ENCODE results near the gene LZTR1. TPM values are rescaled to one million over a fixed set of nuclear protein-coding genes. Genes with fewer than 3 reads are reported as not detected.
A peak's percentile ranks its signal among the peaks of the same experiment; 100 is the strongest.

The LZTR1 gene
- total RNA-seq, 1 experiment from 2014 or later: 40.2 TPM

GRCh38 chr22:20946080-20946986, 35.8 kb upstream of the LZTR1 start:
- ChIA-PET POLR2A (no interaction called here), CTCF (interaction anchor here (0.7 kb wide), 1 partner anchor 677 kb away, joined by 3 read pairs; no protein-coding TSS in a partner anchor)
- no peak overlapping the region for H3K4me3 ChIP-seq (ENCODE audit: low read depth in 2 of 2, low read length in 2 of 2)
- in situ Hi-C loops (cut with HindIII; ENCODE audit: low pct_unique_long_range_greater_than_20kb, low sequenced_read_pairs) (no loop called here), intact Hi-C loops (cut with micrococcal nuclease; ENCODE audit: unreplicated experiment) (loop anchor here (10.0 kb wide), 1 partner anchor 62 kb away; no protein-coding TSS in a partner anchor)
- no peaks in the 10 kb centered on the region for H3K27me3 ChIP-seq (ENCODE audit: control insufficient read depth, insufficient read depth, low read length)
- no peaks in the 10 kb centered on the region; the same call in 1 of the 2 replicates for H3K36me3 ChIP-seq (ENCODE audit: control insufficient read depth, insufficient read depth, low read length)
- TF ChIP-seq REST (IDR thresholded peaks at IDR 0.05; ENCODE audit: insufficient read depth in 1 of 2, low read depth in 2 of 2, low read length in 1 of 2) (no peak), CTCF (IDR thresholded peaks at IDR 0.05) (no peak), SIN3A (IDR thresholded peaks at IDR 0.05; ENCODE audit: borderline replicate concordance, insufficient read depth, low read depth, low read length) (no peak), POLR2AphosphoS5 (IDR thresholded peaks at IDR 0.05; ENCODE audit: low read depth, low read length) (no peak), TCF7L2 (IDR thresholded peaks at IDR 0.05; ENCODE audit: low read depth, low read length) (no peak)
- peaks cover 19% of the 10 kb centered on the region for H3K4me1 ChIP-seq (ENCODE audit: control insufficient read depth, insufficient read depth, low read length)
- H3K9me3 ChIP-seq (ENCODE audit: control insufficient read depth, insufficient read depth, low read depth, low read length): no peaks in the 10 kb centered on the region
- no TSS peak for BruUV-seq (replicated peaks)
- DNase-seq (ENCODE audit: low read depth, low spot score) (no peak), ATAC-seq (peak; percentile 66)
- no peak overlapping the region for H3K27ac ChIP-seq (ENCODE audit: low read length)

- H3K9me3 ChIP-seq (ENCODE audit: control insufficient read depth, insufficient read depth, low read depth, low read length): no peaks in the 10 kb centered on the region
- no peak overlapping the region for H3K4me3 ChIP-seq (ENCODE audit: low read depth in 2 of 2, low read length in 2 of 2)
- TF ChIP-seq CTCF (IDR thresholded peaks at IDR 0.05) (no peak), POLR2AphosphoS5 (IDR thresholded peaks at IDR 0.05; ENCODE audit: low read depth, low read length) (no peak), REST (IDR thresholded peaks at IDR 0.05; ENCODE audit: insufficient read depth in 1 of 2, low read depth in 2 of 2, low read length in 1 of 2) (no peak), SIN3A (IDR thresholded peaks at IDR 0.05; ENCODE audit: borderline replicate concordance, insufficient read depth, low read depth, low read length) (no peak), TCF7L2 (IDR thresholded peaks at IDR 0.05; ENCODE audit: low read depth, low read length) (no peak)
- no peak overlapping the region for H3K27ac ChIP-seq (ENCODE audit: low read length)
- in situ Hi-C loops (cut with HindIII; ENCODE audit: low pct_unique_long_range_greater_than_20kb, low sequenced_read_pairs): no loop called here
- no peaks in the 10 kb centered on the region; the same call in 1 of the 2 replicates for H3K36me3 ChIP-seq (ENCODE audit: control insufficient read depth, insufficient read depth, low read length)
- H3K4me1 ChIP-seq (ENCODE audit: control insufficient read depth, insufficient read depth, low read length): peaks cover 23% of the 10 kb centered on the region
- POLR2A ChIA-PET: no interaction called here
- BruUV-seq (replicated peaks): no TSS peak
- H3K27me3 ChIP-seq (ENCODE audit: control insufficient read depth, insufficient read depth, low read length): no peaks in the 10 kb centered on the region
- no peak for ATAC-seq
- intact Hi-C loops (cut with micrococcal nuclease; ENCODE audit: unreplicated experiment): loop anchor here (10.0 kb wide), 1 partner anchor 62 kb away; no protein-coding TSS in a partner anchor
- no peak for DNase-seq (ENCODE audit: low read depth, low spot score)
- CTCF ChIA-PET: interaction anchor here (0.7 kb wide), 1 partner anchor 677 kb away, joined by 3 read pairs; no protein-coding TSS in a partner anchor
Measured at GRCh38 chr22:20946991-20947390, 35.1 kb upstream of the LZTR1 start.

Measured in Panc1 (cell line).